ENCODE results near the gene RPS27L. TPM values are rescaled to one million over a fixed set of nuclear protein-coding genes. Genes with fewer than 3 reads are reported as not detected.

Gene RPS27L
- total and polyA plus RNA-seq, 9 of the 15 experiments (the other 6 are each of a cell fraction or from before 2014, with no cell fraction given) = 72.2 to 382 (median 116) TPM

DNA sequence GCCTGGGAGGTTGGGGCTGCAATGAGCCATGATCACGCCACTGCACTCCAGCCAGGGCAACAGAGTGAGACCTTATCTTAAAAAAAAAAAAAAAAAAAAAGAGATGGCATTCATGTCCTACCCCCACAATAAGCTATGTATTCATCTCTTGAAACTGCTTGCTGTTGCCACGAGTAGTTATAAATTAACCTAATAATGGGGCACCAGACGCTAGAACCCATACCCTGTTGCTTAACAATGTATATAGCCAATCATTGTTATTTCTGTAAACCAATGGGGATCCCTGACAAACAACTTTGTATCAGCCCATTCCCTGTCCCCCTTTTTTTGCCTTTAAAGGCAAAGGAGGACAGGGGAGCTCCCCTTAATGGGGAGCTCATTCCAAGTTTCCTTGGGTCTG is 38.4 kb downstream of the RPS27L start:
- H3K27me3 ChIP-seq (ENCODE audit: control insufficient read depth in 2 of 2, insufficient read depth in 2 of 2, low read length in 2 of 2) = no peaks in the 10 kb centered on the region
- no peak for DNase-seq (ENCODE audit: extremely low read depth in 1 of 4, low spot score in 3 of 4)
- no TSS peak for BruUV-seq (replicated peaks)
- H3K9me3 ChIP-seq (replicated peaks; ENCODE audit: control insufficient read depth, insufficient read depth, low read depth, low read length) = peaks cover 6% of the 10 kb centered on the region
- ChIA-PET POLR2A (no interaction called here), CTCF (ENCODE audit: low intra/inter-chr PET ratio) (no interaction called here)
- no peak overlapping the region for H3K27ac ChIP-seq (ENCODE audit: extremely low read depth, low read depth, low read length)
- no peak overlapping the region for H3K4me3 ChIP-seq
- WGBS (ENCODE audit: insufficient coverage, low coverage, missing lambda C conversion rate) = 47% methylated on average over 3 of the region's 3 CpGs
- no peak for FAIRE-seq
- H3K9ac ChIP-seq (ENCODE audit: insufficient read depth in 1 of 2, low read depth in 2 of 2, low read length in 2 of 2) = no peak overlapping the region
- no peaks in the 10 kb centered on the region for H3K9me1 ChIP-seq (ENCODE audit: control insufficient read depth, insufficient read depth, low read length)
- no peak for ATAC-seq
- intact Hi-C loops (cut with micrococcal nuclease) = no loop called here
- H3K79me2 ChIP-seq (ENCODE audit: control insufficient read depth, insufficient read depth, low read length) = 0 out of 3 replicates have a peak, but pooled peaks cover 3% of the 10 kb centered on the region
- H4K20me1 ChIP-seq (replicated peaks; ENCODE audit: control insufficient read depth, insufficient read depth, low read length) = no peaks in the 10 kb centered on the region
- in situ Hi-C loops (cut with MboI) = no loop called here
- no peak overlapping the region for H2AFZ ChIP-seq (ENCODE audit: low read depth, low read length)
- TF ChIP-seq ZNF668 (CRISPR knock-in tag; IDR thresholded peaks at IDR 0.05) (no peak), HDGF (IDR thresholded peaks at IDR 0.05) (no peak)
- H3K4me2 ChIP-seq (ENCODE audit: insufficient read depth, low read length) = no peak overlapping the region
- no peaks in the 10 kb centered on the region for H3K36me3 ChIP-seq (ENCODE audit: control insufficient read depth, insufficient read depth, low read length)
- H3K4me1 ChIP-seq (replicated peaks in 1 of 2; ENCODE audit: control insufficient read depth in 2 of 2, insufficient read depth in 2 of 2, low read length in 2 of 2) = peaks cover 4 to 6% of the 10 kb centered on the region in 2 experiments; a peak in 4 of 5 replicates

DNA sequence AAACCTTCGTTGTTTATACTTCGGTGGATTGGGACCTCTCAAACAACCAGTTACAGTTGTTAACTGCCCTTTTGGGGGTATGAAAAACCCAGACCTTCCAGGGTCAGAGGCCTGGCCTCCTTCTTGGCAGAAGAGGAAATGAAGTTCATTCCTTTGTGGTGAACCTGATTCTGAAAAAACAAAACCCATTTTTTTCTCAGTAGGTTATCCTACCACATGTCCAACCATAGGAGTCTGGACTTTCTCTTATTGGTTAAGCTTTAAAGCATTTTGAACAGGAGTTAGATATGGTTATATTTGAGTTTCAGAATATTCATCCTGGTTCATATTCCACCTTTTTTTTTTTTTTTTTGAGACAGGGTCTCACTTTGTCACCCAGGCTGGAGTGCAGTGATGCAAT is 42.8 kb downstream of the RPS27L start:
- ChIA-PET CTCF (ENCODE audit: low intra/inter-chr PET ratio) (no interaction called here), POLR2A (interaction anchor here (0.6 kb wide), 1 partner anchor 20 kb away, joined by 3 read pairs; no protein-coding TSS in a partner anchor)
- Histone ChIP-seq H3K9me1 (ENCODE audit: control insufficient read depth, insufficient read depth, low read length) (no peaks in the 10 kb centered on the region), H3K27ac (ENCODE audit: extremely low read depth, low read depth, low read length) (no peak overlapping the region), H3K36me3 (ENCODE audit: control insufficient read depth, insufficient read depth, low read length) (no peaks in the 10 kb centered on the region), H3K79me2 (ENCODE audit: control insufficient read depth, insufficient read depth, low read length) (no peaks in the 10 kb centered on the region), H3K9ac (ENCODE audit: insufficient read depth in 1 of 2, low read depth in 2 of 2, low read length in 2 of 2) (no peak overlapping the region), H3K9me3 (replicated peaks; ENCODE audit: control insufficient read depth, insufficient read depth, low read depth, low read length) (no peaks in the 10 kb centered on the region), H3K27me3 (ENCODE audit: control insufficient read depth in 2 of 2, insufficient read depth in 2 of 2, low read length in 2 of 2) (no peaks in the 10 kb centered on the region), H3K4me3 (no peak overlapping the region), H3K4me2 (ENCODE audit: insufficient read depth, low read length) (no peak overlapping the region), H4K20me1 (replicated peaks; ENCODE audit: control insufficient read depth, insufficient read depth, low read length) (no peaks in the 10 kb centered on the region), H3K4me1 (replicated peaks in 1 of 2; ENCODE audit: control insufficient read depth in 2 of 2, insufficient read depth in 2 of 2, low read length in 2 of 2) (peaks cover 0 to 25% of the 10 kb centered on the region in 2 experiments; a peak in 4 of 5 replicates), H2AFZ (ENCODE audit: low read depth, low read length) (0 out of 2 replicates have a peak overlapping the region, but pooled peaks have one; percentile 8)
- DNase-seq (ENCODE audit: extremely low read depth in 1 of 4, low spot score in 3 of 4) (no peak), ATAC-seq (no peak), FAIRE-seq (no peak)
- in situ Hi-C loops (cut with MboI) (no loop called here), intact Hi-C loops (cut with micrococcal nuclease) (loop anchor here (5.0 kb wide), 1 partner anchor 43 kb away; the partner anchor contains the start of gene RPS27L)
- no TSS peak for BruUV-seq (replicated peaks)
- 18% methylated on average over 2 of the region's 2 CpGs for WGBS (ENCODE audit: insufficient coverage, low coverage, missing lambda C conversion rate)
- TF ChIP-seq, protein P1, sequence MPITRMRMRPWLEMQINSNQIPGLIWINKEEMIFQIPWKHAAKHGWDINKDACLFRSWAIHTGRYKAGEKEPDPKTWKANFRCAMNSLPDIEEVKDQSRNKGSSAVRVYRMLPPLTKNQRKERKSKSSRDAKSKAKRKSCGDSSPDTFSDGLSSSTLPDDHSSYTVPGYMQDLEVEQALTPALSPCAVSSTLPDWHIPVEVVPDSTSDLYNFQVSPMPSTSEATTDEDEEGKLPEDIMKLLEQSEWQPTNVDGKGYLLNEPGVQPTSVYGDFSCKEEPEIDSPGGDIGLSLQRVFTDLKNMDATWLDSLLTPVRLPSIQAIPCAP (CRISPR knock-in tag; IDR thresholded peaks at IDR 0.05; ENCODE audit: borderline replicate concordance) = no peak
- TF ChIP-seq, protein P2, sequence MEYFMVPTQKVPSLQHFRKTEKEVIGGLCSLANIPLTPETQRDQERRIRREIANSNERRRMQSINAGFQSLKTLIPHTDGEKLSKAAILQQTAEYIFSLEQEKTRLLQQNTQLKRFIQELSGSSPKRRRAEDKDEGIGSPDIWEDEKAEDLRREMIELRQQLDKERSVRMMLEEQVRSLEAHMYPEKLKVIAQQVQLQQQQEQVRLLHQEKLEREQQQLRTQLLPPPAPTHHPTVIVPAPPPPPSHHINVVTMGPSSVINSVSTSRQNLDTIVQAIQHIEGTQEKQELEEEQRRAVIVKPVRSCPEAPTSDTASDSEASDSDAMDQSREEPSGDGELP (CRISPR knock-in tag; IDR thresholded peaks at IDR 0.05; ENCODE audit: borderline replicate concordance) = no peak
- TF ChIP-seq YY1 (IDR thresholded peaks at IDR 0.05; ENCODE audit: borderline replicate concordance in 1 of 3, control insufficient read depth in 1 of 3, extremely low read depth in 1 of 3, insufficient read depth in 3 of 3, insufficient read length in 1 of 3, insufficient replicate concordance in 2 of 3, low read depth in 1 of 3, low read length in 2 of 3) = no peak
- no peak for TF ChIP-seq XRCC3 (IDR thresholded peaks at IDR 0.05)
- TF ChIP-seq ZSCAN32 (CRISPR knock-in tag; IDR thresholded peaks at IDR 0.05) = no peak
- TF ChIP-seq, protein P3, sequence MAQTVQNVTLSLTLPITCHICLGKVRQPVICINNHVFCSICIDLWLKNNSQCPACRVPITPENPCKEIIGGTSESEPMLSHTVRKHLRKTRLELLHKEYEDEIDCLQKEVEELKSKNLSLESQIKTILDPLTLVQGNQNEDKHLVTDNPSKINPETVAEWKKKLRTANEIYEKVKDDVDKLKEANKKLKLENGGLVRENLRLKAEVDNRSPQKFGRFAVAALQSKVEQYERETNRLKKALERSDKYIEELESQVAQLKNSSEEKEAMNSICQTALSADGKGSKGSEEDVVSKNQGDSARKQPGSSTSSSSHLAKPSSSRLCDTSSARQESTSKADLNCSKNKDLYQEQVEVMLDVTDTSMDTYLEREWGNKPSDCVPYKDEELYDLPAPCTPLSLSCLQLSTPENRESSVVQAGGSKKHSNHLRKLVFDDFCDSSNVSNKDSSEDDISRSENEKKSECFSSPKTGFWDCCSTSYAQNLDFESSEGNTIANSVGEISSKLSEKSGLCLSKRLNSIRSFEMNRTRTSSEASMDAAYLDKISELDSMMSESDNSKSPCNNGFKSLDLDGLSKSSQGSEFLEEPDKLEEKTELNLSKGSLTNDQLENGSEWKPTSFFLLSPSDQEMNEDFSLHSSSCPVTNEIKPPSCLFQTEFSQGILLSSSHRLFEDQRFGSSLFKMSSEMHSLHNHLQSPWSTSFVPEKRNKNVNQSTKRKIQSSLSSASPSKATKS (CRISPR knock-in tag; IDR thresholded peaks at IDR 0.05) = no peak
- no peak for TF ChIP-seq PRPF4 (IDR thresholded peaks at IDR 0.05; ENCODE audit: insufficient read depth, low read depth, low read length, poor library complexity, severe bottlenecking)
- no peak for TF ChIP-seq POLR2G (IDR thresholded peaks at IDR 0.05; ENCODE audit: low read depth, low read length)

Data from K562 (cell line).